ACC112 (cell line): ENCODE data around the gene ITGB2.

ENCODE experiments used
- H2AFZ ChIP-seq: fragments of 200-600 bp; sonication (generic); one replicate; pipeline ENCODE4 v1.6.0; 2017; ENCODE audit warnings: antibody characterized with exemption, low read length; ENCODE audit not compliant: unreplicated experiment
- H3K27ac ChIP-seq: fragments of 200-600 bp; sonication (generic); 2 replicates; pipeline ENCODE4 v1.5.1; 2014; ENCODE audit warnings: low read depth, mild to moderate bottlenecking, antibody characterized with exemption, low read length, moderate library complexity
- H3K27me3 ChIP-seq: fragments of 200-600 bp; sonication (generic); 2 replicates; pipeline ENCODE4 v1.6.1; 2014; ENCODE audit warnings: mild to moderate bottlenecking, antibody characterized with exemption, low read length, moderate library complexity, mixed read lengths; ENCODE audit not compliant: insufficient read depth
- H3K36me3 ChIP-seq: fragments of 200-600 bp; sonication (generic); 2 replicates; pipeline ENCODE4 v1.6.1; 2016; ENCODE audit warnings: mild to moderate bottlenecking, antibody characterized with exemption, low read length, moderate library complexity, mixed read lengths; ENCODE audit not compliant: insufficient read depth
- H3K4me1 ChIP-seq: fragments of 200-600 bp; sonication (generic); one replicate; pipeline ENCODE4 v1.6.1; 2016; ENCODE audit warnings: low read length, mixed read lengths; ENCODE audit not compliant: insufficient read depth, unreplicated experiment, control insufficient read depth
- H3K4me3 ChIP-seq: fragments of 200-600 bp; sonication (generic); 2 replicates; pipeline ENCODE4 v1.5.1; 2014; ENCODE audit warnings: mild to moderate bottlenecking, low read depth, low read length
- H3K79me2 ChIP-seq: fragments of 200-600 bp; sonication (generic); one replicate; pipeline ENCODE4 v1.6.0; 2016; ENCODE audit warnings: low read length; ENCODE audit not compliant: control insufficient read depth, unreplicated experiment, insufficient read depth

Gene ITGB2

DNA sequence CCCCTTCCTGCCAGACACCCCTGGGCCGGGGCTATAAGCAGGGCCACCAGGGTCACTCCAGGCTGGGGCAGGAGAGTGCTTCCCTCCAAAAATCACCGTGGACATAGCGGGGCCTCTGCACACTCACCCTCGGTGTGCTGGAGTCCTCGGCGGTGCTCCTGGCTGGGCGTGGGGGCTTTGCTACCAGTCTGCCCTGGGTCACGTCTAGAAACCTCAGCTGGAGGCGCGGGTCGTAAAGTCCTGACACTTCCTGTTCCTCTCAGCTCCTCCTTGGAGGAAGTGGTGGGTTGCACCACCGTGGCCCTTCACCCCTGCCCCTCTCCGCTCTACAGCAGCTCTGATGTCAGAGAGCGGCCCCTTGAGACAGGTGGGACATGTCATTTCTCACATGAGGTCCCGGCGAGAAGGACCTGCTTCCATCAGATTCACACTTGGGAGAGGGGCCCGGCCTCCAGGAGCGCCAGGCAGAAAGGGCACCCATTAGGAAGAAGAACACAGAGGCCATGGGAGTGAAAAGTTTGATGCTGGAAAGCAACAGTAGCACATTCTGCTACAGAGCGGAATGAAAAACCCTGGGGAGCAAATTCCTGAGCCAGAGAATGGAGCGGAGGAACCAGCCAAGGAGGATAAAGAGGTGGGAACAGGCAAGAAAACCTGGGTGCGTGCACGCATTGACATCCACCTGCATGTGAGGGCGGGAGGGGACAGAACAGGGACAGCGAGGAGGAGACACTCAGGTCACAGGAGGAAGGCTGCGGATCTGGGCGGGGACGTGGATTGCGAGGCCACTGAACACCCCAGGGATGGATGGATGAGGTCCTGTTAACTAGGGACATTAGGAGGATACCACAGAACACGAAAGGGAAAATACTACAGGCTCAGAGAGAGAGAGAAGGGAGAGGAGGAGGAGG is at the start of gene ITGB2:
TSS of gene ITGB2 (minus strand) at position 206 of the 911 bp plus-strand sequence. CDS start 10,117 bp downstream, outside the sequence.
- Histone ChIP-seq H3K27me3 (peaks cover 48% of the 10 kb centered on the region), H3K4me1 (peaks cover 6% of the 10 kb centered on the region), H3K27ac (no peak within 1 kb of the TSS), H3K79me2 (no peaks in the 10 kb centered on the region), H3K4me3 (no peak within 1 kb of the TSS), H2AFZ (no peak within 1 kb of the TSS), H3K36me3 (no peaks in the 10 kb centered on the region)

DNA sequence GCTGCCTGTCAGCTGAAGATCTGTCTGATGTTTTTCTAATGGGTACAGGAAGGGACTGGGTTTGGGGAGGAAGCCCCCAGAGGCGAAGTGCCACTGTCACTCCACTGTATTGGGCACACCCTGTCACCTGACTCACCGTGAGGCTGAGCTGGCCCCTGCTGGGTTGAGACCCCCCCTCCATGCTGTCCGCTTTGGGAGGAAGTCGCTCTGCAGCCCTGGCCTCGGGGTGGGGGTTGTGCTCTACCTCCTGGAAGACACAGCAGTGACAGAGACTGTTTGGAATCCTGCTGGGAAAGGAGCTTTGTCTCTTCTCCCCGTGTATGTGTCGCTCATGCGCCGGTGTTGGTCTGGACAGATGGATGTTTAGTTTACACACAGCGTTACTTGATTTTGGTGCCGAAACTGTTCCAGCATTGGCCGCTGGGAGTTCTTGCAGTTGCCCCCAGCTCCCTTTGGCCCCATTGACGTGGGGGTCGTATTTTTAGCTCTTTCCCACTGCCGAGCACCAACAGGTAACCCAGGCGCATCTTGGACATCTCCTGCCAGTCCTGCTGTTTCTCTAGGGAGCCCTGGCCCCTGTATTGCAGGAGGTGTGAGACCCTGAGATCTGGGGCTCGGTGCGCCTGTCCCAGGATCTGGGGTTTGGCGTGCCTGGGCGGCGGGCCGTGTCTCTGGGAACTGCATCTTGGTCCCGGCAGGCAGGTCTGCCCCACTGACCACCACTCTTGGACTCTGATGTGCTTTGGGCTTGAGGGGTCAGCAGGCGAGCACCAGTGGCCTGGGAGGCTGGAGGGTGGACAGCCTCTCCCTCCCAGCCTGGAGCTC is 49.4 kb upstream of the ITGB2 start:
- Histone ChIP-seq H3K4me3 (no peak overlapping the region), H3K4me1 (peaks cover 14% of the 10 kb centered on the region), H2AFZ (no peak overlapping the region), H3K36me3 (peaks cover 4% of the 10 kb centered on the region; the same call in 1 of the 2 replicates), H3K27ac (no peak overlapping the region), H3K27me3 (no peaks in the 10 kb centered on the region), H3K79me2 (peaks cover 3% of the 10 kb centered on the region)

DNA sequence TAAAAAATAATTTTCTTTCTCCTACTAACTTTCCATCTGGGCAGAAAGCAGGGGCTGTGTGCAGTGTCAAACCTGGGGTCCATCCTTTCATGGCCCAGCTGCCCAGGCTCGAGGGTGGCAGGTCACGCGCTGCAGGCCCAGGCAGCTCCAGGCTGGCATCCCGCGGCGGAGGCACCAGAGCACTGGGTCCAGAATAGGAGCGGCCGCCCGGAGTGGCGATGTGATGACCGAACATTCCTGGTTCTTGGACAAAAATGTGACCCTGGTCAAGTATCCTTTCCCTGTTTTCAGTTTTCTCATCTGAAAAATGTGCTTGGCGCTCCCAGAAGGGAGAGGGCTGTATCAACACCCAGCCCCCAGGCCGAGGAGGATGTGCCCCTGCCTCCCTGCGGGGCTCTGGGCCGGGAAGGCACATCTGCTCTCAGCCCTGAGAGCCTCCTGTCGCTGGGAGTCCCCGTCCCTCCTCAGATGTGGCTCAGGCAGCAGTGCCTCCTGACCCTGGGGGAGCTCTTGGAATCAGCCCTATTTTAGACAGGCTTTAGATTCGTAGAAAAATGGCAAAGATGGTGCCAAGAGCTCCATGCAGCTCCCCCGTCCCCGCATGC is 48.5 kb upstream of the ITGB2 start:
- no peak overlapping the region for H3K4me3 ChIP-seq
- no peak overlapping the region for H3K27ac ChIP-seq
- H3K27me3 ChIP-seq, result no peaks in the 10 kb centered on the region
- peaks cover 10% of the 10 kb centered on the region; the same call in 1 of the 2 replicates for H3K36me3 ChIP-seq
- H3K4me1 ChIP-seq, result peaks cover 14% of the 10 kb centered on the region
- H3K79me2 ChIP-seq, result peaks cover 8% of the 10 kb centered on the region
- H2AFZ ChIP-seq, result no peak overlapping the region

DNA sequence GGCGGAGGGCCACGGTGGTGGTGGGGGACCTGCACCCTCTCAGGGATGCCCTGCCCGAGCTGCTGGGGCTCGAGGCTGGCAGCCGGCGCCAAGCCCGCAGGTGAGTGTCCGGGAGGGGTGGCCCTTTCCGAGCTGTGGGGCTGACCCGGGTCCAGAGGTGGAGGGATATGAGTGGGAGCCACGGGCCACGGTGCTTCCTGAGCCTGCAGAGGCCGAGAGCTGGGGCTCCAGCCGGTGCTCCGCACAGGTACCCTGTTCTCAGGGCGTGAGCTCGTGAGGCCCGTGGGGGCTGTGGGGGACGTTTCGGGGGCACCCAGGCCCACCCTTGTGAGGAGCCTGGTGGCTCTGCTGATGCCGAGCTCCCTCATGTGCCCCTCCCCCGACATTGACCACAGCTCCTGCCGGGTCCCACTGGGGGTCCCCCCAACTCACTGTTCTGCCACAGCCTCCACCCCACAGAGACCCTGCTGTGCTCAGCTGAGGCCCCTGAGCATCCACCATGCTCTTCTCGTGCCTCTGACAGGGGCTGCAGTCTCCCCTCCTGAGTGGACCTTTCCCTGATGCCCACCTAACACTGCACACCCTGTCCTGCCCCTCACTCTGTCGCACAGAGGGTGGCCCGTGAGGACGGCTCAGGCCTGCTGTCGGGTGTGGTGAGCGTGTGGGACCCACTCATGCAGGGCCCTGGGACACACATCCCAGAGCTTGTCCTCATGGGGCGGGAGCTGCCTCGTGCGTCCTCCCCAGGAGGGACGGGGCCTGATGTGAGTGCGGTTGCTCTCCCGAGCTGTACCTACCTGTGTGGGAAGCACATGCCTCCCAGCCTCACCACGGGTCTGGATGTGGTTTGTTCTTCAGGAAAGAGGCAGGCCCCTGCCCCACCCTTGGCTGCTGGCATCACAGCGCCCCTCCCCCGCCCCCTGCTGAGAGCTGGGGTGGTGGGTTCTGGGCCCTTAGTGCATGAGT is 46.7 kb upstream of the ITGB2 start:
- H3K4me1 ChIP-seq, result peaks cover 28% of the 10 kb centered on the region
- H3K79me2 ChIP-seq, result peaks cover 13% of the 10 kb centered on the region
- H2AFZ ChIP-seq, result no peak overlapping the region
- H3K4me3 ChIP-seq, result no peak overlapping the region
- H3K27ac ChIP-seq, result no peak overlapping the region
- no peaks in the 10 kb centered on the region for H3K27me3 ChIP-seq
- peaks cover 15% of the 10 kb centered on the region for H3K36me3 ChIP-seq

DNA sequence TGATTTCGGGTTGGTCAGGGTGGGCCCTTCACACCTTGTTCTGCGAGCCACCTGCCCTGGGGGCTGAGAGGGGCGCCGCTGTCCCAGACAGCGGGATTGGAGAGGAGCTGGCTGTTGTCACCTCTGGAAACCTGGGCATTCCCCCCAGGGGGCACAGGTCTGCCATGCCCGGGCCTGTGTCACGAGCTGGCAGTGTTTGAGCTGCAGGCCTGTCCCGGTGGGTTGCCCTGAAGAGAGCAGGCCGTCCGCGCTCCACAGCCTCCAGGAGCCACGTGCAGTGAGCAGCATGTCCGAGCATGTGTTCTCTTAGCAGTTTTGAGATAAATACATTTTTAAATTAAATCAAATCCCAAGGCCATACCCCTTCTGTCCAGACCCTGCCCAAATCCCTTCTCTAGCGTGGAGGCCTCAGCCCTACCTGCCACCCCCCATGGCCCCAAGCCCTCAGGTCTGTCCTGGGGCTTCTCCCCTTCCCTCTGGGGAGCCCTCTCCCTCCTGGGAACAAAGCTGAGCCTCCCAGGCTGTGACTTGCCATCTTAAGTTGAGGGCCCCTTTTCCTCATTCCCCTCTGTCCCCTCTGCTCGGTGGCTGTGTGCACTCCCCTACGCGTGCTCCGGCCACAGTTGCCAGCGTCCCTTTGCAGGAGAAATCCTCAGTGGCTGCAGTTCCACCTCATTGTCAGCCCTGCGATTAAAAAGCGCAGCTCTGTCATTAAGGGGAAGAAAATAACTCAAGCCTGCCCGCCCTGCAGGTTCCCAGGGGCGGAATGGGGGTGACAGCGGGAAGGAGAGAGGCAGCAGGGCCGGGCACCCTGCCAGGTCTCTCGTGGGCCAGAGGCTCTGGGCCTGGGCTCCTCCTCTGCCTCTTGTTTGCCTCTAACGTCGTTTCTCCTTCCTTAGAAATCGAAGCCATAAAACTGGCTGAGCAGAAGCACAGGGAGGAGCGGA is 45.7 kb upstream of the ITGB2 start:
- H3K27me3 ChIP-seq, result no peaks in the 10 kb centered on the region
- peaks cover 13% of the 10 kb centered on the region for H3K79me2 ChIP-seq
- peaks cover 36% of the 10 kb centered on the region for H3K4me1 ChIP-seq
- no peak overlapping the region for H3K27ac ChIP-seq
- peaks cover 15% of the 10 kb centered on the region for H3K36me3 ChIP-seq
- H3K4me3 ChIP-seq, result no peak overlapping the region
- no peak overlapping the region for H2AFZ ChIP-seq

DNA sequence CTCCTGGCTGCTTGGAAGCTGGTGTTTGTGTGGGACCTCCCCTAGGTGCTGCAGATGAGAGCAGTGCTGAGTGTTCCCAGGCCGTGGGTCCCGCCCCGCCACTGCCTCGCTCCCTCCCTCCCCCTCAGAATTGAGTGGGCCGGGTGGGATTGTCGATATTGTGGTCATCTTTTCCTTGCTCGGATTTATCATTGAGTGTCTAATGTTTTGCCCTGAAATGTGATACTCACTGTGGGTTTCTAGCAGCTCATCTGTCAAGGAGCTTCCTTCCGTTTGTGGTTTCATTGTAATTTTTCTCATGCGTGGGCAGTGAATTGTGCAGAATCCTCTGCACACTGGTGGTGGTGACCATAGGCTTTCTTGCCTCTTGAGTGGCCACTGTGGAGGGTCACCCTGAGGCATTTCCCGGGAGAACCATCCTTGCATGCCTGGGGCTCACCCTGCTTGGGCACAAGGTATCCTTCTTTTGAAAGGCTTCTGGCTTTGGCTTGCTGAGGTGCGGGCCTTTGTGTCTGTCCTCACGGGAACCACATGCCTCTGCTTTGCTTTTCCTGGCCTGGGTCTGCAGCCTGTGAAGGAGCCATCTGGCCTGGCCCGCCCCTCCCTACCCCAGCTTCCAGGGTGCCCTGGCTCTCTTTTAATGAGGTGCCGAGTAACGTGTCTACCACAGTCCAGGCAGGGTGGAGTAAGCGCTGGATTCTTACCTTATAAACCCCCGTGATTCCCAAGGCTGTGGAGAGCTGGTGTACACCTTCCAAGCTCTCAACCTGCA is 44.7 kb upstream of the ITGB2 start:
- peaks cover 15% of the 10 kb centered on the region for H3K36me3 ChIP-seq
- no peaks in the 10 kb centered on the region for H3K27me3 ChIP-seq
- H2AFZ ChIP-seq, result no peak overlapping the region
- H3K27ac ChIP-seq, result peak overlapping the region; percentile 13; the same call in 1 of the 2 replicates
- peaks cover 13% of the 10 kb centered on the region for H3K79me2 ChIP-seq
- no peak overlapping the region for H3K4me3 ChIP-seq
- H3K4me1 ChIP-seq, result peaks cover 36% of the 10 kb centered on the region

DNA sequence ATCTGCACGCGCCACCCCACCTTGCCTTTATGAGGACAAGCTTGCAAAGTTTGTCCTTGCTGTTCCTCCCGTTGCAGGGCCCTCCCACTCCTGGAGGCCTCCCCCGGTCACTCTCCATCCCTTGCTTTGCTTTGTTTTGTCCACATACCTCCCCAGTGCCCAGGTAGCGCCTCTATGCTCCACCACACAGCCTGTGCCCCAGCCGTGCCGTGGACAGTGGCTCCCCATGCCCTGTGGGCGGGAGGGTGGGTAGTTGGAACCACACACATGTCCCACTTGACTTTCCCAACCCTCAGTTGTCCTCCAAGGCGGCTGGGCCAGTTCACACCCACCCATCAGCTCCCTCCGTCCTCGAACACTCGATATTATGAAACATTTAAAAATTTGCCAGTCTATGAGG is 43.7 kb upstream of the ITGB2 start:
- Histone ChIP-seq H3K36me3 (peaks cover 15% of the 10 kb centered on the region), H3K4me3 (no peak overlapping the region), H2AFZ (no peak overlapping the region), H3K27me3 (no peaks in the 10 kb centered on the region), H3K27ac (no peak overlapping the region), H3K79me2 (peaks cover 18% of the 10 kb centered on the region), H3K4me1 (peaks cover 40% of the 10 kb centered on the region)

DNA sequence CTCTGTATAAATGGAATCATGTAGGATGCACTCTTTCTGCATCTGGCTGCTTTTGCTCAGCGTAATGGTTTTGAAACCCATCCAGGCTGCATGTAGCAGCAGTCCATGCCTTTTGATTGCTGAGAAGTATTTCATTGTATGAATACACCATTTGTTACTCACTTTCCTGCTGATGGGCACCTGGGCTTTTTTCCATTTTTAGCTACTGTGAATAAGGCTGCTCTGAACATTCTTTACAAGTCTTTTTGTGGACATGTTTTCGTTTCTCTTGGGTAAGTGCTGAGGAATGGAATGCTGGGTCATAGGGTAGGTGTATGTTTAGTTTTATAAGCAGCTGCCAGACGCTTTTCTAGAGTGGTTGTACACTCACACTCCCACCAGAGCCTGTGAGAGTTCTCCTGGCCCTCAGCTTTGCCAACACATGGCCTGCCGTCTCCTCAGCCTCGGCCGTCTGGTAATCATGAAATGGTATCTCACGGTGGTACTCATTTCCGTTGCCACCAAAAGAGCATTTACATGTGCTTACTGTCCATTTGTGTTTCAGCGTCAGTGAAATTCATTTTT is 41.8 kb upstream of the ITGB2 start:
- peak overlapping the region; percentile 11 for H3K4me3 ChIP-seq
- peak overlapping the region; percentile 89 for H3K27ac ChIP-seq
- no peak overlapping the region for H2AFZ ChIP-seq
- peaks cover 18% of the 10 kb centered on the region for H3K79me2 ChIP-seq
- H3K27me3 ChIP-seq, result no peaks in the 10 kb centered on the region
- H3K4me1 ChIP-seq, result peaks cover 46% of the 10 kb centered on the region
- H3K36me3 ChIP-seq, result peaks cover 15% of the 10 kb centered on the region
